Astrocyte of the cerebellum (primary cell): Measurements from ENCODE around the gene POLR3E.
"Not testable (repeated sequence)": the region's sequence is repeated elsewhere in the genome, so short reads cannot be mapped to it uniquely, and the experiment has no call there.

Experiments used
- DNase-seq: peaks from one replicate; pipeline ENCODE4 v3.0.0-alpha.2; 2011; ENCODE audit warnings: low read depth
- H3K4me3 ChIP-seq: 2 replicates; pipeline ENCODE4 v1.5.1; 2011; ENCODE audit warnings: mild to moderate bottlenecking, low read depth, low read length, moderate library complexity
- CTCF ChIP-seq: IDR thresholded peaks from 2 replicates; pipeline ENCODE4 v1.5.1; 2012; ENCODE audit warnings: low read length, low read depth, moderate library complexity, mild to moderate bottlenecking; ENCODE audit errors: missing control alignments
- in situ Hi-C: cut with HindIII; loops from 2 replicates; pipeline ENCODE4 v1.10.0; 2017; ENCODE audit warnings: low sequenced_read_pairs

POLR3E gene

GRCh38 chr16:22337849-22338635 is 40.8 kb downstream of the POLR3E start:
- no peak for TF ChIP-seq CTCF
- no peak for DNase-seq
- no peak overlapping the region for H3K4me3 ChIP-seq
- in situ Hi-C loops, result no loop called here

GRCh38 chr16:22340945-22341344 is 43.7 kb downstream of the POLR3E start:
- no peak overlapping the region for H3K4me3 ChIP-seq
- in situ Hi-C loops, result no loop called here
- no peak for TF ChIP-seq CTCF
- DNase-seq, result no peak

GRCh38 chr16:22342082-22342481 is 44.9 kb downstream of the POLR3E start:
- in situ Hi-C loops, result no loop called here
- TF ChIP-seq CTCF, result no peak
- no peak overlapping the region for H3K4me3 ChIP-seq
- DNase-seq, result no peak

GRCh38 chr16:22346483-22346882 is 49.3 kb downstream of the POLR3E start:
- TF ChIP-seq CTCF, result no peak
- DNase-seq, result no peak
- no peak overlapping the region for H3K4me3 ChIP-seq
- in situ Hi-C loops, result no loop called here

GRCh38 chr16:22347100-22347820 is 50.1 kb downstream of the POLR3E start:
- no peak for DNase-seq
- in situ Hi-C loops, result no loop called here
- no peak for TF ChIP-seq CTCF
- no peak overlapping the region for H3K4me3 ChIP-seq

GRCh38 chr16:22348291-22348690 is 51.1 kb downstream of the POLR3E start:
- no peak for TF ChIP-seq CTCF
- no peak overlapping the region for H3K4me3 ChIP-seq
- in situ Hi-C loops, result no loop called here
- no peak for DNase-seq

GRCh38 chr16:22351017-22351416 is 53.8 kb downstream of the POLR3E start:
- H3K4me3 ChIP-seq, DNase-seq, in situ Hi-C loops: not testable (repeated sequence)
